ENCODE measurements around the gene NUCKS1. TPM values are rescaled to one million over a fixed set of nuclear protein-coding genes. Genes with fewer than 3 reads are reported as not detected.

Gene NUCKS1
- total RNA-seq, 1 donor, result 253 TPM

GRCh38 chr1:205782627-205783432, 32.8 kb upstream of the NUCKS1 start:
- no peak overlapping the region for H3K4me3 ChIP-seq (ENCODE audit: low read depth, low read length)
- DNase-seq (ENCODE audit: low read depth), result no peak
- TF ChIP-seq CTCF (IDR thresholded peaks at IDR 0.05; ENCODE audit: insufficient read depth, low read length), result no peak

- H3K4me3 ChIP-seq (ENCODE audit: low read depth, low read length), result no peak overlapping the region
- no peak for DNase-seq (ENCODE audit: low read depth)
- no peak for TF ChIP-seq CTCF (IDR thresholded peaks at IDR 0.05; ENCODE audit: insufficient read depth, low read length)
These were observed 30.4 kb upstream of the NUCKS1 start for GRCh38 chr1:205780335-205780734.

DNA sequence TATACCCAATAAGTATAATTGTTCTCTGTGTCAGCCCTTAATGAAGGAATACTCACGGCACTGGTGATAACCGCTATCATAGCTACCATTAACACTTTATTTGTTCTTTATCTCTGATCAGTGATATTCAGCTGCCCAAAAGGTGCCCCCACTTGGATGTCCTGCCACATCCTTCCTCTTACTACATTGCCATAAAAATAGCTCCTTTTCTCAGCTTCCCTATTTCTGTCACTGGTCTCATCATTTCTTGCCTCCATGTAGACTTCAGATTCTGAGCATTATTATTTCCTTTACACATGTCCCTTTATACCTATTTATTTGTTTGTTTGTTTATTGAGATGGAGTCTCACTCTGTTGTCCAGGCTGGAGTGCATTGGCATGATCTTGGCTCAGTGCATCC, 28.0 kb upstream of the NUCKS1 start:
- no peak for DNase-seq (ENCODE audit: low read depth)
- TF ChIP-seq CTCF (IDR thresholded peaks at IDR 0.05; ENCODE audit: insufficient read depth, low read length), result no peak
- no peak overlapping the region for H3K4me3 ChIP-seq (ENCODE audit: low read depth, low read length)

DNA sequence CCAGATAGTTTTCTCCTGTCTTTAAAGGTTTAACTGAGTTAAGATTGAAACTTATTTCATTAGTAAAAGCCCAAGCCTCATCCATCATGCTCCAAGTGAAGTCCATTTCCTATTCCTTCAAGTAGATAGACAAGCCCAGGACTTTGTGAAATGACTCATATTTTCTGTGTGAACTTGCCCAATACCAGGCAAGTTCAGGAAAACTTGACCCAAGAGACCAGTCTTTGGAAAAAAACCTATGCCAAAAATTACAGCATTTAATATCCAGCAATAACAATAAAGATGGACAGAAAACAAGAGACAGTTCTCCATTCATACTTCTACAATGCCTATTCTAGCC, 25.7 kb upstream of the NUCKS1 start:
- peak; percentile 87 for DNase-seq (ENCODE audit: low read depth)
- peak overlapping the region; percentile 96 for H3K4me3 ChIP-seq (ENCODE audit: low read depth, low read length)
- no peak for TF ChIP-seq CTCF (IDR thresholded peaks at IDR 0.05; ENCODE audit: insufficient read depth, low read length)

- no peak for TF ChIP-seq CTCF (IDR thresholded peaks at IDR 0.05; ENCODE audit: insufficient read depth, low read length)
- H3K4me3 ChIP-seq (ENCODE audit: low read depth, low read length), result peak within 1 kb of the TSS; percentile 96
- peak; percentile 89 for DNase-seq (ENCODE audit: low read depth)
These were observed 25.2 kb upstream of the NUCKS1 start, which contains the start of gene RAB29 for GRCh38 chr1:205775015-205775716. RAB29 (minus strand) TSS chr1:205775482; CDS start chr1:205774956, 526 bp downstream.

DNA sequence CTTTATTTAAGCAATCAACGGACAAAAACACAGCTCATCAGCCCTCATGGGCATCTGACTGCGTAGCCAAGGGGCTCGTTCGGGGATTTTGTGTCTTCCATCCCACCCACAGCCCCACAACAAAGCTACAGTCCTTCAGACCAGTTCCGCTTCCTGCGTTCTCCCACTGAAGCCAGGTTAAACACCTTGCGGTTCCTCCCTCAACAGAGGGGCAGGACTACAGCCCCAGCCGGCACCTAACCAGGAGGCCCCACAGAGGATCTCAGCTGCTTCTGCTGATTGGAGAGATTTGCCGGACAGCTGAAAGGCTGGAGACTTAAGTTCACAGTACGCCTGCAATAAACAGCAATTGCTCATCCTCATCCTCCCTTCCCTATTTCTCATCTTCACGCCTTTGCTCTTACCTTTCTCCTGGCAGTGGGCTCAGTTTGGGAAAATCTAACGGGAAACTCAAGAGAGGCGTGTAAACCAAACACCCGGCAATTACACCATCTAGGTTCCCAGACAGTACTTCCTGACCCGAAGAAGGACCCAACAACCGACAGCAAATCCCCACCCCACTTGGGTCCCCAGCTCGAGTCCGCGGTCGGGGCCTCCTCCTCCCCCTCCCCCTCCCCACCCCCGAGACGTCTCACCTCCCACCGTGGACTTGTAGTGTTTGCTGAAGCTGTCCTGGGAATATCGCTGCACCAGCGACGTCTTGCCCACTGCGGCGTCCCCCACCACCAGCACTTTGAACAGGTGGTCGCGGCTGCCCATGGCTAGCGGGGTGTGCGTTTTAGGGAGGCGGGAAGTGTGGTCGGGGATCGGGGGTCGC, 24.4 kb upstream of the NUCKS1 start:
- no peak for TF ChIP-seq CTCF (IDR thresholded peaks at IDR 0.05; ENCODE audit: insufficient read depth, low read length)
- DNase-seq (ENCODE audit: low read depth), result no peak
- H3K4me3 ChIP-seq (ENCODE audit: low read depth, low read length), result peak overlapping the region; percentile 96
